HCT116 (cell line): ENCODE data around the gene LSAMP. TPM values are rescaled to one million over a fixed set of nuclear protein-coding genes. Genes with fewer than 3 reads are reported as not detected.

Source experiments
- ATAC-seq: fragments of 200-7000 bp; cut with Tn5 transposase; 2 replicates; pipeline ENCODE4 v1.9.1; 2020; ENCODE audit warnings: mild to moderate bottlenecking, moderate library complexity
- BruUV-seq: library from RNA; stranded (reverse); fragments of 400-500 nt; replicated peaks from 2 replicates; lab custom pipeline; 2021; lab: Mats Ljungman, UMichigan
- CTCF ChIA-PET: fragments of 300-600 bp; sonication (Branson Sonifier 250); formaldehyde crosslinking; loops from one replicate; lab custom pipeline; 2021; ENCODE audit warnings: antibody characterized with exemption; lab: Charles Lee
- POLR2A ChIA-PET: fragments of 300-600, 350-600 bp; sonication (Branson Sonifier 250); formaldehyde crosslinking; loops from one replicate; lab custom pipeline; 2021; ENCODE audit warnings: antibody characterized with exemption; lab: Charles Lee
- RAD21 ChIA-PET, 2 experiments: fragments of 300-600 bp; sonication (Branson Sonifier 250); formaldehyde crosslinking; loops; one replicate each; lab custom pipeline; 2023; ENCODE audit warnings: low total read pairs in 2 of 2; ENCODE audit not compliant: uncharacterized antibody in 2 of 2, unreplicated experiment in 2 of 2, low non-redundant PET in 1 of 2; lab: Charles Lee
- DNase-seq: peaks from one replicate; pipeline ENCODE4 v3.0.0-alpha.2; 2010; ENCODE audit warnings: low read depth, low spot score
- H2AFZ ChIP-seq: fragments of 200-600 bp; shearing (Covaris generic), sonication (generic); 2 replicates; pipeline ENCODE4 v1.6.1; 2017; ENCODE audit warnings: low read depth, mixed run types, mixed read lengths, antibody characterized with exemption, low read length; ENCODE audit not compliant: poor library complexity, severe bottlenecking
- H3K27ac ChIP-seq: 2 replicates; pipeline ENCODE4 v1.5.1; 2012; ENCODE audit warnings: low read depth, low read length
- H3K27me3 ChIP-seq: fragments of 200-600 bp; sonication (generic); 2 replicates; pipeline ENCODE4 v1.6.1; 2016; ENCODE audit warnings: mixed run types, low read length, mixed read lengths; ENCODE audit not compliant: insufficient read depth
- H3K36me3 ChIP-seq, 2 experiments: fragments of 200-500 bp in 1 of 2; fragments of 200-600 bp in 1 of 2; sonication (Bioruptor generic) in 1 of 2; sonication (generic) in 1 of 2; 2 replicates each; pipeline versions ENCODE4 v1.5.1 to v1.6.1; 2014 to 2016; ENCODE audit warnings: low read length in 2 of 2, inconsistent platforms in 1 of 2, mixed read lengths in 1 of 2, mixed run types in 1 of 2; ENCODE audit not compliant: insufficient read depth in 2 of 2, control insufficient read depth in 1 of 2
- H3K4me1 ChIP-seq, 2 experiments: fragments of 200-600 bp in 1 of 2; sonication (generic) in 1 of 2; 2 replicates each; pipeline versions ENCODE4 v1.5.1 to v1.6.1; 2012 to 2017; ENCODE audit warnings: low read length in 2 of 2, inconsistent platforms in 1 of 2, mild to moderate bottlenecking in 1 of 2, mixed read lengths in 1 of 2, mixed run types in 1 of 2, moderate library complexity in 1 of 2; ENCODE audit not compliant: insufficient read depth in 2 of 2, control insufficient read depth in 1 of 2
- H3K4me2 ChIP-seq: fragments of 200-600 bp; sonication (generic); 2 replicates; pipeline ENCODE4 v1.6.1; 2017; ENCODE audit warnings: mixed run types, low read length, mixed read lengths
- H3K4me3 ChIP-seq, 2 experiments: fragments of 200-600 bp in 1 of 2; sonication (generic) in 1 of 2; replicated peaks in 1 of 2; 2 replicates each; pipeline ENCODE4 v1.5.1; 2011 to 2016; ENCODE audit warnings: low read length in 2 of 2, control low read depth in 1 of 2, low read depth in 1 of 2, mild to moderate bottlenecking in 1 of 2, mixed read lengths in 1 of 2, mixed run types in 1 of 2
- H3K79me2 ChIP-seq: fragments of 200-600 bp; sonication (generic); 2 replicates; pipeline ENCODE4 v1.6.1; 2017; ENCODE audit warnings: mild to moderate bottlenecking, mixed run types, low read length, moderate library complexity, mixed read lengths; ENCODE audit not compliant: insufficient read depth
- H3K9ac ChIP-seq: fragments of 200-600 bp; sonication (generic); 2 replicates; pipeline ENCODE4 v1.6.1; 2016; ENCODE audit warnings: low read length, mixed read lengths
- H3K9me2 ChIP-seq: fragments of 200-600 bp; sonication (generic), shearing (Covaris generic); 2 replicates; pipeline ENCODE4 v1.6.1; 2017; ENCODE audit warnings: mixed run types, mild to moderate bottlenecking, moderate library complexity; ENCODE audit not compliant: insufficient read depth
- H3K9me3 ChIP-seq, 2 experiments: fragments of 200-500 bp in 1 of 2; fragments of 200-600 bp in 1 of 2; sonication (Bioruptor generic) in 1 of 2; sonication (generic) in 1 of 2; 2 replicates each; pipeline ENCODE4 v1.6.1; 2014 to 2017; ENCODE audit warnings: low read length in 2 of 2, mixed read lengths in 2 of 2, inconsistent platforms in 1 of 2, low read depth in 1 of 2, mild to moderate bottlenecking in 1 of 2, mixed run types in 1 of 2, moderate library complexity in 1 of 2; ENCODE audit not compliant: control insufficient read depth in 1 of 2, insufficient read depth in 1 of 2
- H4K20me1 ChIP-seq: fragments of 200-600 bp; sonication (generic), shearing (Covaris generic); 2 replicates; pipeline ENCODE4 v1.6.1; 2017; ENCODE audit warnings: mixed run types, mild to moderate bottlenecking, moderate library complexity; ENCODE audit not compliant: insufficient read depth
- CBX3 ChIP-seq: IDR thresholded peaks from 2 replicates; pipeline ENCODE4 v1.6.1; 2012; ENCODE audit warnings: low read depth
- CEBPB ChIP-seq: IDR thresholded peaks from 2 replicates; pipeline ENCODE4 v1.6.1; 2012; ENCODE audit warnings: low read depth
- EGR1 ChIP-seq: IDR thresholded peaks from 2 replicates; pipeline ENCODE4 v1.6.1; 2012; ENCODE audit warnings: low read depth
- EZH2 ChIP-seq: fragments of 200-600 bp; sonication (generic); IDR thresholded peaks from 2 replicates; pipeline ENCODE4 v1.6.1; 2017; ENCODE audit warnings: antibody characterized with exemption, mixed run types
- EZH2phosphoT487 ChIP-seq: fragments of 200-600 bp; IDR thresholded peaks from 2 replicates; pipeline ENCODE4 v1.6.1; 2018; ENCODE audit warnings: antibody characterized with exemption, borderline replicate concordance
- FOSL1 ChIP-seq: IDR thresholded peaks from 2 replicates; pipeline ENCODE4 v1.6.1; 2012; ENCODE audit warnings: low read depth
- JUND ChIP-seq: IDR thresholded peaks from 2 replicates; pipeline ENCODE4 v1.6.1; 2012
- POLR2AphosphoS5 ChIP-seq: IDR thresholded peaks from 2 replicates; pipeline ENCODE4 v1.6.1; 2011; ENCODE audit warnings: mild to moderate bottlenecking, low read depth, low read length, moderate library complexity
- RAD21 ChIP-seq: IDR thresholded peaks from 2 replicates; pipeline ENCODE4 v1.6.1; 2012; ENCODE audit warnings: low read depth, mild to moderate bottlenecking
- SIN3A ChIP-seq: IDR thresholded peaks from 2 replicates; pipeline ENCODE4 v1.6.1; 2012; ENCODE audit warnings: low read depth
- SRF ChIP-seq: IDR thresholded peaks from 2 replicates; pipeline ENCODE4 v1.6.1; 2012; ENCODE audit warnings: low read depth
- ZNF274 ChIP-seq: fragments of 200-500 bp; sonication (Bioruptor generic); IDR thresholded peaks from 2 replicates; pipeline ENCODE4 v1.6.1; 2014; ENCODE audit warnings: mild to moderate bottlenecking, low read depth, low read length, inconsistent platforms
- intact Hi-C: fragments of 100-400 bp; cut with micrococcal nuclease; formaldehyde crosslinking; loops from 2 replicates; pipeline ENCODE4 v1.10.0; 2022
- total RNA-seq: library from RNA; stranded (reverse); gene quantifications from one replicate; pipeline ENCODE4 v1.2.1, GENCODE V29; 2021; ENCODE audit not compliant: unreplicated experiment
- TF ChIP-seq, protein P1 (sequence below): IDR thresholded peaks from 2 replicates; pipeline ENCODE4 v1.6.1; 2012; ENCODE audit warnings: low read depth
- TF ChIP-seq, protein P2 (sequence below): IDR thresholded peaks from 2 replicates; pipeline ENCODE4 v1.6.1; 2011; ENCODE audit warnings: mild to moderate bottlenecking, low read length, moderate library complexity; ENCODE audit not compliant: insufficient replicate concordance; ENCODE audit errors: extremely low read depth

Gene LSAMP
- total RNA-seq, 1 experiment from 2014 or later, result 0.25 TPM

DNA sequence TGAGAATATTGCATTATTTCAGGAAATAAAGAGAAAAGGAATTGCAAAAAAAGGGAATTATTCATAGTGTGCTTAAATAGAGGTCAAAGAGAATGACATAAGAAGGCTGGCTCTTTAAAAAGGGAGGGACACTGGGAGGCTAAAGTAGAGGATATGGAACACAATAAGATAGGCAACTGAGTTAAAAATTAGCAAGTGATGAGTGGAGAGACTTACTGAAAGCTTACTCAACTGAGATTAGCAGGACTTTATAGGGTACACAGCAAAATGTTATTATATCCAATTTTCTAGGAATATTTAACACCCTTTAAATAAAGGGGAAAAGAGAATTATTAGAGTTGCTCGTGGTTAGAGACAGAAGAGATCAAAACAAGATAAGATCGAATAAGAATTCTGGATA lies 375.2 kb downstream of the LSAMP start:
- no peak overlapping the region for H2AFZ ChIP-seq
- H4K20me1 ChIP-seq, result no peaks in the 10 kb centered on the region
- ChIA-PET CTCF (no interaction called here), POLR2A (no interaction called here), RAD21 (no interaction called here)
- H3K9ac ChIP-seq, result no peak overlapping the region
- no peak for TF ChIP-seq SRF
- no peak for TF ChIP-seq FOSL1
- TF ChIP-seq EZH2phosphoT487, result no peak
- TF ChIP-seq CBX3, result no peak
- TF ChIP-seq CEBPB, result no peak
- TF ChIP-seq JUND, result no peak
- no peak for TF ChIP-seq EZH2
- TF ChIP-seq, protein P1, sequence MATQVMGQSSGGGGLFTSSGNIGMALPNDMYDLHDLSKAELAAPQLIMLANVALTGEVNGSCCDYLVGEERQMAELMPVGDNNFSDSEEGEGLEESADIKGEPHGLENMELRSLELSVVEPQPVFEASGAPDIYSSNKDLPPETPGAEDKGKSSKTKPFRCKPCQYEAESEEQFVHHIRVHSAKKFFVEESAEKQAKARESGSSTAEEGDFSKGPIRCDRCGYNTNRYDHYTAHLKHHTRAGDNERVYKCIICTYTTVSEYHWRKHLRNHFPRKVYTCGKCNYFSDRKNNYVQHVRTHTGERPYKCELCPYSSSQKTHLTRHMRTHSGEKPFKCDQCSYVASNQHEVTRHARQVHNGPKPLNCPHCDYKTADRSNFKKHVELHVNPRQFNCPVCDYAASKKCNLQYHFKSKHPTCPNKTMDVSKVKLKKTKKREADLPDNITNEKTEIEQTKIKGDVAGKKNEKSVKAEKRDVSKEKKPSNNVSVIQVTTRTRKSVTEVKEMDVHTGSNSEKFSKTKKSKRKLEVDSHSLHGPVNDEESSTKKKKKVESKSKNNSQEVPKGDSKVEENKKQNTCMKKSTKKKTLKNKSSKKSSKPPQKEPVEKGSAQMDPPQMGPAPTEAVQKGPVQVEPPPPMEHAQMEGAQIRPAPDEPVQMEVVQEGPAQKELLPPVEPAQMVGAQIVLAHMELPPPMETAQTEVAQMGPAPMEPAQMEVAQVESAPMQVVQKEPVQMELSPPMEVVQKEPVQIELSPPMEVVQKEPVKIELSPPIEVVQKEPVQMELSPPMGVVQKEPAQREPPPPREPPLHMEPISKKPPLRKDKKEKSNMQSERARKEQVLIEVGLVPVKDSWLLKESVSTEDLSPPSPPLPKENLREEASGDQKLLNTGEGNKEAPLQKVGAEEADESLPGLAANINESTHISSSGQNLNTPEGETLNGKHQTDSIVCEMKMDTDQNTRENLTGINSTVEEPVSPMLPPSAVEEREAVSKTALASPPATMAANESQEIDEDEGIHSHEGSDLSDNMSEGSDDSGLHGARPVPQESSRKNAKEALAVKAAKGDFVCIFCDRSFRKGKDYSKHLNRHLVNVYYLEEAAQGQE, result no peak
- TF ChIP-seq EGR1, result no peak
- no peak for TF ChIP-seq SIN3A
- no peak for TF ChIP-seq POLR2AphosphoS5
- TF ChIP-seq, protein P2, sequence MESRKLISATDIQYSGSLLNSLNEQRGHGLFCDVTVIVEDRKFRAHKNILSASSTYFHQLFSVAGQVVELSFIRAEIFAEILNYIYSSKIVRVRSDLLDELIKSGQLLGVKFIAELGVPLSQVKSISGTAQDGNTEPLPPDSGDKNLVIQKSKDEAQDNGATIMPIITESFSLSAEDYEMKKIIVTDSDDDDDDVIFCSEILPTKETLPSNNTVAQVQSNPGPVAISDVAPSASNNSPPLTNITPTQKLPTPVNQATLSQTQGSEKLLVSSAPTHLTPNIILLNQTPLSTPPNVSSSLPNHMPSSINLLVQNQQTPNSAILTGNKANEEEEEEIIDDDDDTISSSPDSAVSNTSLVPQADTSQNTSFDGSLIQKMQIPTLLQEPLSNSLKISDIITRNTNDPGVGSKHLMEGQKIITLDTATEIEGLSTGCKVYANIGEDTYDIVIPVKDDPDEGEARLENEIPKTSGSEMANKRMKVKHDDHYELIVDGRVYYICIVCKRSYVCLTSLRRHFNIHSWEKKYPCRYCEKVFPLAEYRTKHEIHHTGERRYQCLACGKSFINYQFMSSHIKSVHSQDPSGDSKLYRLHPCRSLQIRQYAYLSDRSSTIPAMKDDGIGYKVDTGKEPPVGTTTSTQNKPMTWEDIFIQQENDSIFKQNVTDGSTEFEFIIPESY, result no peak
- TF ChIP-seq ZNF274, result no peak
- TF ChIP-seq RAD21, result no peak
- H3K9me3 ChIP-seq, result no peaks in the 10 kb centered on the region
- intact Hi-C loops, result no loop called here
- no peaks in the 10 kb centered on the region for H3K79me2 ChIP-seq
- H3K36me3 ChIP-seq, result no peaks in the 10 kb centered on the region
- H3K4me2 ChIP-seq, result no peak overlapping the region
- DNase-seq (no peak), ATAC-seq (no peak)
- no peaks in the 10 kb centered on the region for H3K27me3 ChIP-seq
- no peak overlapping the region for H3K4me3 ChIP-seq
- no TSS peak for BruUV-seq
- no peaks in the 10 kb centered on the region for H3K9me2 ChIP-seq
- H3K4me1 ChIP-seq, result no peaks in the 10 kb centered on the region
- H3K27ac ChIP-seq, result no peak overlapping the region
